Measurements from ENCODE around the gene YY2. TPM values are rescaled to one million over a fixed set of nuclear protein-coding genes. Genes with fewer than 3 reads are reported as not detected.

YY2 gene
- 0.37 TPM for total RNA-seq (2013)
- under 1 TPM; 0.09 to 0.17 (median 0.12) TPM for polyA plus RNA-seq
- 0.14 and 0.32 TPM in 2 replicates for polyA minus RNA-seq
- total RNA-seq = 0 to 0.30 (median 0.12) reads per million in 11 experiments

DNA sequence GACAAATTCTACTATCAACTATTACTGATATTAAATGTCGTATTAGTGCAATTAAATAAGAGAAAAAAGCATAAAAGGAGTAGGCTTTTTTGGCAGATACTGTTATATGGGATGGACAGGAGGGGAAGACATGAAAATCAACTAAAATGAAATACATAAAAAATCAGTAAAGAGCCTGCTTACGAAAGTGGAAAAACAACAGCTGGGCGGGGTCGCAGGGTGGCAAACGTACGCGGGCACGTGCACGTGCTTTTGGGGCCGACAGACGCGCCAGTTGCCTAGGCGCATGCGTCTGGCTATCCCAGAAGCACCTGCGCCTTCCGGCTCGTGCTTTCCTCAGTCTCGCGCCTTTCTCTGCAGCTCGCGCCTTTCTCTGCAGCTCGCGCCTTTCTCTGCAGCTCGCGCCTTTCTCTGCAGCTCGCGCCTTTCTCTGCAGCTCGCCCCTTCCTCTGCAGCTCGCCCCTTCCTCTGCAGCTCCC lies at the start of gene YY2:
TSS of gene YY2 (plus strand) at position 51 of the 479 bp plus-strand sequence. CDS start 498 bp downstream, outside the sequence.
- Mint-ChIP-seq H3K27me3 (ENCODE audit: low read depth in 3 of 3) (peaks cover 0 to 4% (median 0%) of the 10 kb centered on the region in 3 donors), H3K27ac (peak within 1 kb of the TSS in 1 of 7 donors; percentile 52), H3K4me1 (no peaks in the 10 kb centered on the region), H3K36me3 (peaks cover 37 to 44% of the 10 kb centered on the region in 2 donors), H3K9me3 (peaks cover 2 to 19% (median 9%) of the 10 kb centered on the region in 7 donors), H3K4me3 (no peak within 1 kb of the TSS)
- intact Hi-C loops (cut with micrococcal nuclease) = no loop called here
- 100% methylated on average over 10 of the region's 29 CpGs for WGBS (ENCODE audit: insufficient coverage)
- Histone ChIP-seq H2AFZ (ENCODE audit: insufficient read depth, low read depth, low read length, poor library complexity, severe bottlenecking) (no peak within 1 kb of the TSS), H4K20me1 (ENCODE audit: insufficient read depth, low read length) (no peaks in the 10 kb centered on the region), H3K4me1 (ENCODE audit: control insufficient read depth in 1 of 2, insufficient read depth in 2 of 2, low read length in 2 of 2) (no peaks in the 10 kb centered on the region), H3K27me3 (ENCODE audit: control insufficient read depth in 2 of 2, insufficient read depth in 2 of 2, low read length in 2 of 2) (no peaks in the 10 kb centered on the region), H3K4me2 (replicated peaks; ENCODE audit: extremely low read depth, low read length, poor library complexity, severe bottlenecking) (no peak within 1 kb of the TSS), H3K4me3 (replicated peaks in 1 of 3; ENCODE audit: low read depth in 2 of 3, low read length in 3 of 3) (no peak within 1 kb of the TSS), H3K9me3 (replicated peaks in 1 of 2; ENCODE audit: control insufficient read depth in 1 of 2, insufficient read depth in 1 of 2, low read length in 2 of 2) (peaks cover 0 to 7% of the 10 kb centered on the region in 2 donors), H3K36me3 (replicated peaks in 1 of 2; ENCODE audit: control insufficient read depth in 1 of 2, insufficient read depth in 2 of 2, low read length in 2 of 2) (peaks cover 21 to 38% of the 10 kb centered on the region in 2 donors), H3K9ac (ENCODE audit: insufficient read depth, low read length, poor library complexity, severe bottlenecking) (no peak within 1 kb of the TSS), H3K79me2 (ENCODE audit: insufficient read depth, low read length) (no peaks in the 10 kb centered on the region), H3K27ac (ENCODE audit: low read depth in 1 of 2, low read length in 2 of 2) (no peak within 1 kb of the TSS)
- no peak for DNase-seq
- TF ChIP-seq, protein P1, sequence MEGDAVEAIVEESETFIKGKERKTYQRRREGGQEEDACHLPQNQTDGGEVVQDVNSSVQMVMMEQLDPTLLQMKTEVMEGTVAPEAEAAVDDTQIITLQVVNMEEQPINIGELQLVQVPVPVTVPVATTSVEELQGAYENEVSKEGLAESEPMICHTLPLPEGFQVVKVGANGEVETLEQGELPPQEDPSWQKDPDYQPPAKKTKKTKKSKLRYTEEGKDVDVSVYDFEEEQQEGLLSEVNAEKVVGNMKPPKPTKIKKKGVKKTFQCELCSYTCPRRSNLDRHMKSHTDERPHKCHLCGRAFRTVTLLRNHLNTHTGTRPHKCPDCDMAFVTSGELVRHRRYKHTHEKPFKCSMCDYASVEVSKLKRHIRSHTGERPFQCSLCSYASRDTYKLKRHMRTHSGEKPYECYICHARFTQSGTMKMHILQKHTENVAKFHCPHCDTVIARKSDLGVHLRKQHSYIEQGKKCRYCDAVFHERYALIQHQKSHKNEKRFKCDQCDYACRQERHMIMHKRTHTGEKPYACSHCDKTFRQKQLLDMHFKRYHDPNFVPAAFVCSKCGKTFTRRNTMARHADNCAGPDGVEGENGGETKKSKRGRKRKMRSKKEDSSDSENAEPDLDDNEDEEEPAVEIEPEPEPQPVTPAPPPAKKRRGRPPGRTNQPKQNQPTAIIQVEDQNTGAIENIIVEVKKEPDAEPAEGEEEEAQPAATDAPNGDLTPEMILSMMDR (IDR thresholded peaks at IDR 0.05) = no peak

DNA sequence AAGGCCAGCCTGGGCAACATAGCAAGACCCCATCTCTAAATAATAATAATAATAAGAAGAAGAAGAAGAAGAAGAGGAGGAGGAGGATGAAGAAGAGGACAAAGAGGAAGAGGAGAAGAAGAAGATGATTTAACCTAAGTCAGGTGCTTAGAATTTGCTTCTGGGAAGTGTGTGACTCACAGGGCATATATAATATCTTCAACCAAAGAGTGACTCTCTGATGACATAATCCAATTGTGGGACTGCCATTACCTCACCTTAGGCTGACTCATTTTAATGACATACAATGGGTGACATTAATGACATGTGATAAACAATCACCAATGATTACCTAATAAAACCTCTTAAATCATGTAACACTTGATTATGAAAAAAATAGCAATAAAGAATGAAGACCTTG lies 49.1 kb upstream of the YY2 start:
- Histone ChIP-seq H3K9ac (ENCODE audit: insufficient read depth, low read length, poor library complexity, severe bottlenecking) (no peak overlapping the region), H3K4me2 (replicated peaks; ENCODE audit: extremely low read depth, low read length, poor library complexity, severe bottlenecking) (no peak overlapping the region), H2AFZ (ENCODE audit: insufficient read depth, low read depth, low read length, poor library complexity, severe bottlenecking) (no peak overlapping the region), H3K79me2 (ENCODE audit: insufficient read depth, low read length) (no peaks in the 10 kb centered on the region), H3K36me3 (replicated peaks in 1 of 2; ENCODE audit: control insufficient read depth in 1 of 2, insufficient read depth in 2 of 2, low read length in 2 of 2) (no peaks in the 10 kb centered on the region), H3K27ac (ENCODE audit: low read depth in 1 of 2, low read length in 2 of 2) (no peak overlapping the region), H3K9me3 (replicated peaks in 1 of 2; ENCODE audit: control insufficient read depth in 1 of 2, insufficient read depth in 1 of 2, low read length in 2 of 2) (no peaks in the 10 kb centered on the region), H3K27me3 (ENCODE audit: control insufficient read depth in 2 of 2, insufficient read depth in 2 of 2, low read length in 2 of 2) (no peaks in the 10 kb centered on the region), H4K20me1 (ENCODE audit: insufficient read depth, low read length) (no peaks in the 10 kb centered on the region), H3K4me1 (ENCODE audit: control insufficient read depth in 1 of 2, insufficient read depth in 2 of 2, low read length in 2 of 2) (no peaks in the 10 kb centered on the region), H3K4me3 (replicated peaks in 1 of 3; ENCODE audit: low read depth in 2 of 3, low read length in 3 of 3) (no peak overlapping the region)
- Mint-ChIP-seq H3K27me3 (ENCODE audit: low read depth in 3 of 3) (peaks cover 0 to 5% (median 5%) of the 10 kb centered on the region in 3 donors), H3K4me1 (no peaks in the 10 kb centered on the region), H3K27ac (no peak overlapping the region), H3K4me3 (no peak overlapping the region), H3K9me3 (peaks cover 0 to 4% (median 2%) of the 10 kb centered on the region in 7 donors), H3K36me3 (no peaks in the 10 kb centered on the region)
- peak in 1 of 3 donors; percentile 26 for DNase-seq
- TF ChIP-seq, protein P1 (IDR thresholded peaks at IDR 0.05) = no peak
- intact Hi-C loops (cut with micrococcal nuclease) = no loop called here
